ENCODE data around the gene AP2M1. TPM values are rescaled to one million over a fixed set of nuclear protein-coding genes. Genes with fewer than 3 reads are reported as not detected.
A peak's percentile ranks its signal among the peaks of the same experiment; 100 is the strongest.

The AP2M1 gene
- total RNA-seq, 6 donors from 2014 or later, result 132 to 280 (median 198) TPM

DNA sequence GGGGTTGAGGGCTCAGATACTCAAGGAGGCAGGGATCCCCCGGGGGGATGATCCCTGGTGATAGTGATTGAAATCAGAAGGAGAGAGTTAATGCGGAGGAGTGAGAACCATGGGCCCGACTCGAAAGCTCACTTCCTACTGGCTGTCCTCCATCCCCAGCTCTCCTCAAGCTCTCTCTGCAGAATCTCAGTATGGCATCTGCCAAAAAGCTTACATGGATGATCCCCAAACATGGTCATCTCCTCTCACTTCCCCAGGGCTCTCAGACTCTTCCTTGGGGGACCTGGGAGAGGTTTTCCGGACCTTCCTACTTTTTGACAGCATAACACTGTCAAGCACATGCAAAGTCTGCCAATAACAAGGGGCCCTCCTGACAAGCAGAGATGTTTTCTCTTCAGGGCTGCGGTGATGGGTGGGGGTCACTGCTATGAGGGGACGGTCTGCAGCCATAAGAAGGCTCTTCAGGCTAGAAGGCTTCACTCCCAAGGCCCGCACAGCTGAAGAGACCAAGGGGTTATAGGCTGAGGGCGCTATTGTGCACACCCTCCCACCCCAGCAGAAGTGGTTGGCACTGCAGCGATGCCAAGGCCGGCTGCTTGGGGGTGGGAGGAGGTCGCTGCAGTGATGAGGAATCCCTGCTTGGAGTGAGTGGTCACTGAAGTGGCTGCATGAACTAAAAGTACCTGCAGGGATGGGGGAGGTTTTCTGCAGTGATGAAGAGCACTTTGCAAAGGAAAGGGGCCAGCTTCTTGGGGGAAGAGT lies 53.9 kb downstream of the AP2M1 start:
- Histone ChIP-seq H3K4me3 (peak overlapping the region in 3 of 4 donors; percentile 37 to 61 (median 46)), H3K9me3 (no peaks in the 10 kb centered on the region), H3K27ac (no peak overlapping the region), H3K4me1 (peaks cover 22 to 24% (median 22%) of the 10 kb centered on the region in 4 donors), H3K27me3 (peaks cover 2 to 38% (median 27%) of the 10 kb centered on the region in 4 donors), H3K36me3 (no peaks in the 10 kb centered on the region)
- ATAC-seq (ENCODE audit: low FRiP score in 2 of 2), result no peak
- TF ChIP-seq POLR2AphosphoS5 (IDR thresholded peaks at IDR 0.05), result no peak
- no peak for TF ChIP-seq POLR2A (IDR thresholded peaks at IDR 0.05)
- TF ChIP-seq EP300 (IDR thresholded peaks at IDR 0.05), result no peak
- TF ChIP-seq, protein P1, sequence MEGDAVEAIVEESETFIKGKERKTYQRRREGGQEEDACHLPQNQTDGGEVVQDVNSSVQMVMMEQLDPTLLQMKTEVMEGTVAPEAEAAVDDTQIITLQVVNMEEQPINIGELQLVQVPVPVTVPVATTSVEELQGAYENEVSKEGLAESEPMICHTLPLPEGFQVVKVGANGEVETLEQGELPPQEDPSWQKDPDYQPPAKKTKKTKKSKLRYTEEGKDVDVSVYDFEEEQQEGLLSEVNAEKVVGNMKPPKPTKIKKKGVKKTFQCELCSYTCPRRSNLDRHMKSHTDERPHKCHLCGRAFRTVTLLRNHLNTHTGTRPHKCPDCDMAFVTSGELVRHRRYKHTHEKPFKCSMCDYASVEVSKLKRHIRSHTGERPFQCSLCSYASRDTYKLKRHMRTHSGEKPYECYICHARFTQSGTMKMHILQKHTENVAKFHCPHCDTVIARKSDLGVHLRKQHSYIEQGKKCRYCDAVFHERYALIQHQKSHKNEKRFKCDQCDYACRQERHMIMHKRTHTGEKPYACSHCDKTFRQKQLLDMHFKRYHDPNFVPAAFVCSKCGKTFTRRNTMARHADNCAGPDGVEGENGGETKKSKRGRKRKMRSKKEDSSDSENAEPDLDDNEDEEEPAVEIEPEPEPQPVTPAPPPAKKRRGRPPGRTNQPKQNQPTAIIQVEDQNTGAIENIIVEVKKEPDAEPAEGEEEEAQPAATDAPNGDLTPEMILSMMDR (IDR thresholded peaks at IDR 0.05), result no peak
- DNase-seq, result no peak
- WGBS, 2 donors, result 38 to 39% methylated on average over 10 of the region's 12 CpGs

DNA sequence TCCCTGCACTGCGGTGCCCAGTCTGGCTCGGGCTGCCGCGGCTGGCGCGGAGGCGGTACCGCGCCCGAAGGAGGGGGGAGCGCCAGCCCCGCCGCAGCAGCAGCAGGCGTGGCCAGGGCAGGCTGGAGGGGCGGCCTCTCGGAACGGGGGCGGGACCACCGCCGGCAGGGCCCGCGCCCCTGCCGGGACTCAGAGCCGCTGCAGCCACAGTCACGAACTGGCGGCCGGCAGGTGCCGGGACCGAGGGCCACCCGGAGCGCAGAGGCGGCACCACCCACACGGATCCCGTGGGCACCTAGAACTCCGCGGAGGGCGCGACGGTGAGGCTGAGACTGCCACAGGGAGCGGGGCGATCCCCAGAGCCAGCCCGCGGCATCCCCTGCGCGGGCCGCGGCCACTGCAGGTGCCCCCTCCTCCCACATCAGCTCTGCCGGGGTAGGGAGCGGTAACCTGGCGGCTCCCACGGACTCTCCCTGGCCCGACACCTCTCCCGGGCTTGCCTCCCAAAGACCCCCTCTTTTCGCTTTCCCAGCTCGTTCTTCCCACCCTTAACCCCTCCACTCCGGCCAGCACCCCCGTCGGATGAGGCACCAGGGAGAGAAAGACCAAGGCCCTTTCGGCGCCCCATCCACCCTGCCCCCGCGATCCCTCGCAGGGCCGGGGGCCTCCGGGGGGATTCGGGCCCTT lies 54.9 kb downstream of the AP2M1 start, which contains the start of gene VWA5B2:
VWA5B2 (plus strand) TSS at position 192 of the 687 bp plus-strand sequence. CDS start 944 bp downstream, outside the sequence.
- peaks cover 2 to 38% (median 27%) of the 10 kb centered on the region in 4 donors for H3K27me3 ChIP-seq
- WGBS, 2 donors, result 3% methylated on average over 19 to 24 of the region's 66 CpGs
- DNase-seq, result peak; percentile 44 to 93

DNA sequence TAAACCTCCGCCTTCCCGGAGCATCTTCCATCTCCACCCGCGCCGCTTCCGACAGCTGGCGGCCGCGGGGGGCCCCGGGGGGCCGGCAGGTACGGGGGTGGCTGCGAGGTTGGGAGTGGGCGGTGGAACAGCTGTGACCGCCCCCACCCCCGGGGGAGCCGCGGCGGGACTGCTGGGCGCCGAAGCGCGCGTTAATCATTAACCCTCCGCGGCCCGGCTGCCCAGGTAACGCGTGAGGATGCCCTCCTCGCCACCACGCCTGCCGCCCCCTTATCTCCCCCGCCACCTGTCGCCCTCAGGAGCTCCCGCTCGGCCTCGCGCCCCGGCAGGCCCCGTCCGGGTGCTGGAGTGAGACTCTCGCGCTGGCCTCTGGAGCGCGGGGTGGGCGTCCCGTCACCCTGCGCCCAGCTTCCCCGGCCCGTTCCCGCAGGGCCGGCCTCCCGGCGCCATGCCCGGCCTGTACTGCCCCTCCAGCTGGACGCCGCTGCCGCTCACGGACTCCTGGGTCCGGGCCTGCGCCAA lies 55.5 kb downstream of the AP2M1 start:
- WGBS, 2 donors, result 0% methylated on average over 11 to 14 of the region's 61 CpGs
- Histone ChIP-seq H3K27ac (no peak overlapping the region), H3K9me3 (no peaks in the 10 kb centered on the region), H3K36me3 (no peaks in the 10 kb centered on the region), H3K4me1 (peaks cover 22 to 24% (median 22%) of the 10 kb centered on the region in 4 donors), H3K27me3 (peaks cover 2 to 38% (median 27%) of the 10 kb centered on the region in 4 donors), H3K4me3 (peak overlapping the region in 3 of 4 donors; percentile 37 to 61 (median 46))
- TF ChIP-seq EP300 (IDR thresholded peaks at IDR 0.05) (no peak), POLR2AphosphoS5 (IDR thresholded peaks at IDR 0.05) (no peak), POLR2A (IDR thresholded peaks at IDR 0.05) (no peak)
- TF ChIP-seq, protein P1 (IDR thresholded peaks at IDR 0.05), result no peak
- DNase-seq (peak in 1 of 2 donors; percentile 84), ATAC-seq (ENCODE audit: low FRiP score in 2 of 2) (no peak)

More for the DNA sequence above, 54.9 kb downstream of the AP2M1 start, which contains the start of gene VWA5B2:
- peak; percentile 56 to 90 for ATAC-seq (ENCODE audit: low FRiP score in 2 of 2)
- H3K4me3 ChIP-seq, result peak within 1 kb of the TSS; percentile 37 to 61 (median 48)
- H3K36me3 ChIP-seq, result no peaks in the 10 kb centered on the region
- H3K4me1 ChIP-seq, result peaks cover 22 to 24% (median 22%) of the 10 kb centered on the region in 4 donors
- TF ChIP-seq, protein P1 (IDR thresholded peaks at IDR 0.05), result peak; percentile 24 to 77 (median 55)
- TF ChIP-seq EP300 (IDR thresholded peaks at IDR 0.05) (no peak), POLR2AphosphoS5 (IDR thresholded peaks at IDR 0.05) (no peak), POLR2A (IDR thresholded peaks at IDR 0.05) (no peak)
- no peaks in the 10 kb centered on the region for H3K9me3 ChIP-seq
- H3K27ac ChIP-seq, result no peak within 1 kb of the TSS

DNA sequence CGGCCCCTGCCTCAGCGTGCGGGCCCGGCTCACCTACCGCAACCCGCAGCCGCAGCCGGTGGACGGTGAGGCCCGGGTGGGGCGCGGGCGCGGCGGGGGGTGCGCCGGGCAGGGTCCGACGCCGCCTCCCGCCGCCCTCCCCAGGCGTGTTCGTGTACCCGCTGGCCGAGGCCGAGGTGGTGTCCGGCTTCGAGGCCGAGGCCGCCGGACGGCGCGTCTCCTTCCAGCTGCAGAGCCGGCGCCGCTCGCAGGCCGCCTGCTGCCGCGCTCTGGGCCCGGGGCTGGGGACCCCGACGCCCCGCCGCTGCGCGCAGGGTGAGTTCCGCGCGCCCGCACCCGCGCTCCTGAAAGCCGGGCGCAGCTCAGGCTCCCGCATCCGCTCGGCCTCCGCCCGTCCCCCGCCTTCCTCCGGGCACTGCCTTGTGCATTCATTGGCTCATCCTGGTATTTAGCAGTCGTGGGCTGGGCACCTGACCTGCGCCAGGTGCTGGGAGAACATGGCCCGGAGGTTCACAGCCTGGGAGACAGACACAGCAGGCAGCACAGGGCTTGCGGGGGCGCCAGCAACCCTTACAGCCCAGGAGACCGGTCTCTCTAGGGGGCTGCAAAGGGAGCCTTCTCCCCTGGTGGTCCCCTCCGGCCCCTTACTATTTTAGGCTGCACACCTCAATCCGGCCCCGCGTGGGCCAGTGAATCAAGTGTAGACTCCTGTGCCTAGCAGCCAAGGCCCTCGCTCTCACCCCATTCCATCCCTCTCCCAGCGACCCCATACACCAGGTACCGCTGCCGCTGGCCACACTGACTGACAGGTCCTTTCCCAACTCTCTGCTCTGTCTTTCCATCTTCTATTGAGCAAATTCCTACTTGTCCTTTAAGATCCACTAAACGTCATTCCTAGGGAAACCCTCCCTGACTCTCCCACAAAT lies 56.2 kb downstream of the AP2M1 start:
- H3K27me3 ChIP-seq, result peaks cover 2 to 38% (median 27%) of the 10 kb centered on the region in 4 donors

More for the DNA sequence above, 56.2 kb downstream of the AP2M1 start:
- WGBS, 2 donors, result 28 to 31% methylated on average over 14 to 16 of the region's 79 CpGs
- H3K9me3 ChIP-seq, result no peaks in the 10 kb centered on the region
- peak overlapping the region in 3 of 4 donors; percentile 37 to 61 (median 46) for H3K4me3 ChIP-seq
- H3K4me1 ChIP-seq, result peaks cover 22 to 24% (median 22%) of the 10 kb centered on the region in 4 donors
- no peaks in the 10 kb centered on the region for H3K36me3 ChIP-seq
- no peak overlapping the region for H3K27ac ChIP-seq
- TF ChIP-seq POLR2A (IDR thresholded peaks at IDR 0.05) (no peak), EP300 (IDR thresholded peaks at IDR 0.05) (no peak)
- ATAC-seq (ENCODE audit: low FRiP score in 2 of 2), result no peak
- DNase-seq, result peak in 1 of 2 donors; percentile 84

All from upper lobe of left lung (tissue), 6 donors.